ENCODE results near the gene TTN.

The TTN gene

GRCh38 chr2:178807227-178808008 is at the start of gene TTN:
Gene TTN (minus strand): TSS chr2:178807423. CDS start chr2:178804642, 2,781 bp downstream.
- TF ChIP-seq CTCF (IDR thresholded peaks at IDR 0.05; ENCODE audit: insufficient read depth, low read depth, low read length, missing control alignments) = no peak
- no peak within 1 kb of the TSS for H3K4me3 ChIP-seq (ENCODE audit: low read length)

GRCh38 chr2:178855151-178855550 is 47.9 kb upstream of the TTN start:
- no peak for DNase-seq (ENCODE audit: low read depth)
- H3K4me3 ChIP-seq (ENCODE audit: low read length) = no peak overlapping the region
- TF ChIP-seq CTCF (IDR thresholded peaks at IDR 0.05; ENCODE audit: insufficient read depth, low read depth, low read length, missing control alignments) = no peak

More at GRCh38 chr2:178807227-178808008, at the start of gene TTN:
- no peak for DNase-seq (ENCODE audit: low read depth)

GRCh38 chr2:178848335-178848734 is 41.1 kb upstream of the TTN start:
- no peak overlapping the region for H3K4me3 ChIP-seq (ENCODE audit: low read length)
- TF ChIP-seq CTCF (IDR thresholded peaks at IDR 0.05; ENCODE audit: insufficient read depth, low read depth, low read length, missing control alignments) = no peak
- DNase-seq (ENCODE audit: low read depth) = no peak

- no peak for TF ChIP-seq CTCF (IDR thresholded peaks at IDR 0.05; ENCODE audit: insufficient read depth, low read depth, low read length, missing control alignments)
- no peak for DNase-seq (ENCODE audit: low read depth)
- no peak overlapping the region for H3K4me3 ChIP-seq (ENCODE audit: low read length)
These were observed 39.2 kb upstream of the TTN start for GRCh38 chr2:178846458-178846802.

- TF ChIP-seq CTCF (IDR thresholded peaks at IDR 0.05; ENCODE audit: insufficient read depth, low read depth, low read length, missing control alignments) = no peak
- DNase-seq (ENCODE audit: low read depth) = no peak
- H3K4me3 ChIP-seq (ENCODE audit: low read length) = no peak overlapping the region
These were observed 38.6 kb upstream of the TTN start for GRCh38 chr2:178845566-178846457.

- DNase-seq (ENCODE audit: low read depth) = no peak
- TF ChIP-seq CTCF (IDR thresholded peaks at IDR 0.05; ENCODE audit: insufficient read depth, low read depth, low read length, missing control alignments) = no peak
- no peak overlapping the region for H3K4me3 ChIP-seq (ENCODE audit: low read length)
These were observed 37.5 kb upstream of the TTN start for GRCh38 chr2:178844701-178845100.
